Stimulated activated CD4-positive, alpha-beta T cell treated with anti-CD3 and anti-CD28 coated beads, TNF-alpha, amount 100 ng/mL, for 48 hours (primary cell): Measurements from ENCODE around the gene B4GALNT4.
"Not testable (repeated sequence)": the region's sequence is repeated elsewhere in the genome, so short reads cannot be mapped to it uniquely, and the experiment has no call there.

Source experiments
- DNase-seq, 3 donors: peaks; one replicate each; pipeline ENCODE4 v3.0.0-alpha.2; 2020; ENCODE audit warnings: low read depth in 3 of 3

B4GALNT4 gene

GRCh38 chr11:419248-420005, 50.1 kb downstream of the B4GALNT4 start:
- DNase-seq = no peak

GRCh38 chr11:420054-420910, 51.0 kb downstream of the B4GALNT4 start:
- DNase-seq = no peak

- DNase-seq = no peak
These were observed 51.6 kb downstream of the B4GALNT4 start for GRCh38 chr11:420911-421321.

GRCh38 chr11:422249-422656, 53.0 kb downstream of the B4GALNT4 start:
- DNase-seq = no peak

GRCh38 chr11:424232-424631, 54.9 kb downstream of the B4GALNT4 start:
- no peak for DNase-seq

GRCh38 chr11:424766-425165, 55.5 kb downstream of the B4GALNT4 start:
- not testable (repeated sequence) for DNase-seq

- no peak for DNase-seq
These were observed 56.0 kb downstream of the B4GALNT4 start for GRCh38 chr11:425301-425700.

GRCh38 chr11:426851-427250, 57.6 kb downstream of the B4GALNT4 start:
- DNase-seq = no peak

- no peak for DNase-seq
These were observed 59.0 kb downstream of the B4GALNT4 start for GRCh38 chr11:428295-428694.

- no peak for DNase-seq
These were observed 60.1 kb downstream of the B4GALNT4 start for GRCh38 chr11:429391-429790.

GRCh38 chr11:429931-430456, 60.7 kb downstream of the B4GALNT4 start:
- DNase-seq = no peak
